Esophagus squamous epithelium (tissue), 5 donors: ENCODE data around the gene EFCAB6. TPM values are rescaled to one million over a fixed set of nuclear protein-coding genes. Genes with fewer than 3 reads are reported as not detected.

Source experiments
- DNase-seq: peaks from one replicate; lab custom pipeline; 2025; lab: John Stamatoyannopoulos, UW
- H3K27ac ChIP-seq, 4 donors: fragments of 200-600 bp; sonication (generic); one replicate each; pipeline ENCODE4 v1.5.1; 2016 to 2019; ENCODE audit warnings: mild to moderate bottlenecking in 1 of 4
- H3K27me3 ChIP-seq, 4 donors: fragments of 200-600 bp; sonication (generic); 1 replicate in 3 of 4; 2 replicates in 1 of 4; pipeline versions ENCODE4 v1.5.1 to v1.6.0; 2017 to 2021; ENCODE audit warnings: antibody characterized with exemption in 1 of 4
- H3K36me3 ChIP-seq, 3 donors: fragments of 200-600 bp; sonication (generic); one replicate each; pipeline ENCODE4 v1.5.1; 2016 to 2019
- H3K4me1 ChIP-seq, 3 donors: fragments of 200-600 bp; sonication (generic); one replicate each; pipeline ENCODE4 v1.5.1; 2017 to 2019
- H3K4me3 ChIP-seq, 4 donors: fragments of 200-600 bp; sonication (generic); 1 replicate in 3 of 4; 2 replicates in 1 of 4; pipeline ENCODE4 v1.5.1; 2016 to 2019; ENCODE audit warnings: mild to moderate bottlenecking in 2 of 4, moderate library complexity in 1 of 4
- H3K9me3 ChIP-seq, 3 donors: fragments of 200-600 bp; sonication (generic); one replicate each; pipeline ENCODE4 v1.5.1; 2016 to 2019
- CTCF ChIP-seq, 6 experiments: fragments of 450-650 bp in 4 of 6; fragments of 200-600 bp in 2 of 6; sonication (generic) in 2 of 6; IDR thresholded peaks; one replicate each; pipeline ENCODE4 v1.5.1; 2016 to 2019; ENCODE audit warnings: antibody characterized with exemption in 6 of 6, mild to moderate bottlenecking in 4 of 6, moderate library complexity in 4 of 6
- POLR2A ChIP-seq, 4 donors: fragments of 450-650 bp; IDR thresholded peaks; one replicate each; pipeline ENCODE4 v1.6.1; 2017; ENCODE audit warnings: antibody characterized with exemption in 4 of 4, mild to moderate bottlenecking in 4 of 4, moderate library complexity in 3 of 4
- WGBS, 2 donors: methylation state at CpG; one replicate each; pipeline ENCODE4 v1.1.5; 2018; 5-methylcytosine and 5-hydroxymethylcytosine counted together
- intact Hi-C: fragments of 100-400 bp; cut with DNase I; formaldehyde crosslinking; loops from one replicate; pipeline ENCODE4 v1.15.0; 2022
- total RNA-seq, 4 donors: library from RNA; depleted of rRNA; stranded (reverse); fragments of >200 nt; gene quantifications; one replicate each; pipeline ENCODE4 v1.1.0, GENCODE V29; 2016
- donor health status: DM: yes; HTN: yes; CAD: no.

Gene EFCAB6
- total RNA-seq, 4 donors from 2014 or later = 0.22 to 1.5 (median 0.90) TPM

GRCh38 chr22:43631846-43632245, 180.3 kb downstream of the EFCAB6 start:
- TF ChIP-seq CTCF (IDR thresholded peaks at IDR 0.05) = no peak
- no peak for TF ChIP-seq POLR2A (IDR thresholded peaks at IDR 0.05)
- Histone ChIP-seq H3K4me3 (no peak overlapping the region), H3K27me3 (no peaks in the 10 kb centered on the region), H3K4me1 (no peaks in the 10 kb centered on the region), H3K27ac (no peak overlapping the region), H3K36me3 (no peaks in the 10 kb centered on the region), H3K9me3 (no peaks in the 10 kb centered on the region)
- intact Hi-C loops = no loop called here
- DNase-seq = no peak
- WGBS, 2 donors = 92 to 96% methylated on average over 5 to 9 of the region's 10 CpGs

- H3K36me3 ChIP-seq = no peaks in the 10 kb centered on the region
- intact Hi-C loops = no loop called here
- no peak overlapping the region for H3K27ac ChIP-seq
- WGBS, 2 donors = 85 to 86% methylated on average over 11 of the region's 11 CpGs
- H3K9me3 ChIP-seq = no peaks in the 10 kb centered on the region
- DNase-seq = no peak
- H3K4me1 ChIP-seq = no peaks in the 10 kb centered on the region
- TF ChIP-seq CTCF (IDR thresholded peaks at IDR 0.05) (no peak), POLR2A (IDR thresholded peaks at IDR 0.05) (no peak)
- no peak overlapping the region for H3K4me3 ChIP-seq
- H3K27me3 ChIP-seq = no peaks in the 10 kb centered on the region
Observed at GRCh38 chr22:43631201-43631600, 180.9 kb downstream of the EFCAB6 start.

- H3K9me3 ChIP-seq = no peaks in the 10 kb centered on the region
- no peak overlapping the region for H3K4me3 ChIP-seq
- no peak for DNase-seq
- no peak overlapping the region for H3K27ac ChIP-seq
- H3K27me3 ChIP-seq = no peaks in the 10 kb centered on the region
- no peaks in the 10 kb centered on the region for H3K36me3 ChIP-seq
- H3K4me1 ChIP-seq = no peaks in the 10 kb centered on the region
- no peak for TF ChIP-seq POLR2A (IDR thresholded peaks at IDR 0.05)
- TF ChIP-seq CTCF (IDR thresholded peaks at IDR 0.05) = no peak
- intact Hi-C loops = no loop called here
- 84% methylated on average over 12 of the region's 12 CpGs for WGBS, 2 donors
Observed at GRCh38 chr22:43630451-43630850, 181.7 kb downstream of the EFCAB6 start.

GRCh38 chr22:43628250-43628649, 183.9 kb downstream of the EFCAB6 start:
- TF ChIP-seq POLR2A (IDR thresholded peaks at IDR 0.05) (no peak), CTCF (IDR thresholded peaks at IDR 0.05) (no peak)
- WGBS, 2 donors = 53 to 92% methylated on average over 2 to 13 of the region's 16 CpGs
- intact Hi-C loops = no loop called here
- no peak for DNase-seq
- Histone ChIP-seq H3K4me1 (no peaks in the 10 kb centered on the region), H3K4me3 (no peak overlapping the region), H3K9me3 (no peaks in the 10 kb centered on the region), H3K27ac (no peak overlapping the region), H3K36me3 (no peaks in the 10 kb centered on the region), H3K27me3 (no peaks in the 10 kb centered on the region)

GRCh38 chr22:43627485-43628213, 184.5 kb downstream of the EFCAB6 start:
- Histone ChIP-seq H3K27me3 (no peaks in the 10 kb centered on the region), H3K9me3 (no peaks in the 10 kb centered on the region), H3K27ac (no peak overlapping the region), H3K4me1 (no peaks in the 10 kb centered on the region), H3K4me3 (no peak overlapping the region), H3K36me3 (no peaks in the 10 kb centered on the region)
- DNase-seq = no peak
- intact Hi-C loops = no loop called here
- 79 to 86% methylated on average over 7 to 13 of the region's 13 CpGs for WGBS, 2 donors
- TF ChIP-seq POLR2A (IDR thresholded peaks at IDR 0.05) (no peak), CTCF (IDR thresholded peaks at IDR 0.05) (no peak)
